ENCODE measurements around the gene ABLIM2. TPM values are rescaled to one million over a fixed set of nuclear protein-coding genes. Genes with fewer than 3 reads are reported as not detected.

Gene ABLIM2
- total and polyA plus RNA-seq, 2 of the 13 experiments (the other 11 are each of a cell fraction or from before 2014, with no cell fraction given), result 0.20 to 0.37 TPM

GRCh38 chr4:8115203-8115520 lies 43.5 kb downstream of the ABLIM2 start:
- CTCF ChIA-PET (ENCODE audit: low intra/inter-chr PET ratio, low total read pairs), result no interaction called here
- no TSS peak for BruUV-seq (replicated peaks)
- in situ Hi-C loops (cut with HindIII; ENCODE audit: extremely low pct_ligation_motif_present, low pct_unique_long_range_greater_than_20kb) (no loop called here), intact Hi-C loops (cut with micrococcal nuclease; ENCODE audit: unreplicated experiment) (no loop called here)
- DNase-seq (ENCODE audit: low spot score) (no peak), FAIRE-seq (no peak), ATAC-seq (no peak)
- peaks cover 34% of the 10 kb centered on the region for H3K4me1 ChIP-seq (ENCODE audit: insufficient read depth, low read length)
- no peak overlapping the region for H3K4me2 ChIP-seq (ENCODE audit: low read depth, low read length)
- no peak overlapping the region for H3K4me3 ChIP-seq (replicated peaks in 1 of 3; ENCODE audit: insufficient read depth in 1 of 3, low read depth in 2 of 3, low read length in 3 of 3)
- H3K27me3 ChIP-seq (ENCODE audit: control insufficient read depth in 1 of 2, insufficient read depth in 2 of 2, low read length in 2 of 2), result peaks cover 3 to 15% of the 10 kb centered on the region in 2 experiments
- H3K79me2 ChIP-seq (ENCODE audit: insufficient read depth, low read length), result no peaks in the 10 kb centered on the region
- no peaks in the 10 kb centered on the region for H3K9me3 ChIP-seq (ENCODE audit: low read length)
- POLR2A ChIA-PET, result no interaction called here
- WGBS (ENCODE audit: low lambda C conversion rate), result 27% methylated on average over 4 of the region's 5 CpGs
- no peaks in the 10 kb centered on the region for H3K36me3 ChIP-seq (replicated peaks in 1 of 2; ENCODE audit: control insufficient read depth in 1 of 2, insufficient read depth in 2 of 2, low read length in 2 of 2)
- H3K27ac ChIP-seq (ENCODE audit: extremely low read length, insufficient read depth, low read length), result no peak overlapping the region
- H3K9ac ChIP-seq (ENCODE audit: insufficient read depth, low read depth, low read length), result no peak overlapping the region
- H2AFZ ChIP-seq (ENCODE audit: low read length), result no peak overlapping the region
- H4K20me1 ChIP-seq (ENCODE audit: insufficient read depth, low read length), result no peaks in the 10 kb centered on the region
- no peak for TF ChIP-seq ZNF484 (CRISPR knock-in tag; IDR thresholded peaks at IDR 0.05; ENCODE audit: borderline replicate concordance, low read depth)
- TF ChIP-seq ZNF782 (CRISPR knock-in tag; IDR thresholded peaks at IDR 0.05; ENCODE audit: borderline replicate concordance), result no peak
- no peak for TF ChIP-seq ZBTB39 (CRISPR knock-in tag; IDR thresholded peaks at IDR 0.05)
- no peak for TF ChIP-seq SMAD9 (CRISPR knock-in tag; IDR thresholded peaks at IDR 0.05)
- TF ChIP-seq NR2C2 (CRISPR knock-in tag; IDR thresholded peaks at IDR 0.05; ENCODE audit: borderline replicate concordance), result no peak
- no peak for TF ChIP-seq ZNF350 (CRISPR knock-in tag; IDR thresholded peaks at IDR 0.05; ENCODE audit: borderline replicate concordance, low read depth)
- no peak for TF ChIP-seq FOXO4 (CRISPR knock-in tag; conservative IDR thresholded peaks at IDR 0.05)
- TF ChIP-seq ZNF841 (CRISPR knock-in tag; IDR thresholded peaks at IDR 0.05; ENCODE audit: borderline replicate concordance), result no peak
- TF ChIP-seq SNAPC5 (CRISPR knock-in tag; IDR thresholded peaks at IDR 0.05; ENCODE audit: borderline replicate concordance), result no peak
- TF ChIP-seq TRIM22 (IDR thresholded peaks at IDR 0.05), result no peak
- TF ChIP-seq ARID3A (IDR thresholded peaks at IDR 0.05; ENCODE audit: low read depth, low read length), result no peak
- no peak for TF ChIP-seq POLR2A (IDR thresholded peaks at IDR 0.05; ENCODE audit: insufficient read depth in 1 of 2, low read depth in 2 of 2, low read length in 2 of 2)
- no peak for TF ChIP-seq MED13 (CRISPR knock-in tag; IDR thresholded peaks at IDR 0.05)
- no peak for TF ChIP-seq ZEB1 (IDR thresholded peaks at IDR 0.05; ENCODE audit: insufficient replicate concordance, low read depth)
- no peak for TF ChIP-seq RXRB (CRISPR knock-in tag; IDR thresholded peaks at IDR 0.05; ENCODE audit: borderline replicate concordance)
- no peak for TF ChIP-seq PATZ1 (CRISPR knock-in tag; IDR thresholded peaks at IDR 0.05)

Measured in HepG2 (cell line).